Islet of Langerhans (tissue), 1 donor: ENCODE data around the gene GRK2.

Source experiments
- FAIRE-seq: peaks from one replicate; lab custom pipeline; 2011; peaks lifted over from hg19 to GRCh38; lab: Jason Lieb, UNC

GRK2 gene

GRCh38 chr11:67283481-67283963, 17.2 kb downstream of the GRK2 start:
- FAIRE-seq = no peak

- no peak for FAIRE-seq
These were observed 18.7 kb downstream of the GRK2 start for GRCh38 chr11:67284811-67285540.

GRCh38 chr11:67285541-67286498, 19.5 kb downstream of the GRK2 start:
- FAIRE-seq = no peak

- FAIRE-seq = no peak
These were observed 20.5 kb downstream of the GRK2 start for GRCh38 chr11:67286621-67287333.

GRCh38 chr11:67287355-67288197, 21.3 kb downstream of the GRK2 start:
- FAIRE-seq = no peak

GRCh38 chr11:67288198-67288451, 21.9 kb downstream of the GRK2 start:
- FAIRE-seq = no peak

- FAIRE-seq = no peak
These were observed 22.4 kb downstream of the GRK2 start for GRCh38 chr11:67288452-67289225.

- no peak for FAIRE-seq
These were observed 23.0 kb downstream of the GRK2 start, which contains the start of gene ANKRD13D for GRCh38 chr11:67289226-67289650. Gene ANKRD13D (plus strand): TSS chr11:67289303. CDS start chr11:67289461, 158 bp downstream.

- FAIRE-seq = no peak
These were observed 23.6 kb downstream of the GRK2 start for GRCh38 chr11:67289651-67290479.

- no peak for FAIRE-seq
These were observed 24.5 kb downstream of the GRK2 start for GRCh38 chr11:67290801-67291200.

GRCh38 chr11:67291481-67292381, 25.5 kb downstream of the GRK2 start:
- no peak for FAIRE-seq

- no peak for FAIRE-seq
These were observed 26.4 kb downstream of the GRK2 start for GRCh38 chr11:67292671-67293070.

GRCh38 chr11:67293090-67293489, 26.8 kb downstream of the GRK2 start:
- no peak for FAIRE-seq

- FAIRE-seq = no peak
These were observed 29.6 kb downstream of the GRK2 start for GRCh38 chr11:67295846-67296245.

- FAIRE-seq = no peak
These were observed 32.5 kb downstream of the GRK2 start for GRCh38 chr11:67298786-67299185.

GRCh38 chr11:67299471-67300191, 33.4 kb downstream of the GRK2 start:
- FAIRE-seq = no peak

GRCh38 chr11:67300256-67300755, 34.0 kb downstream of the GRK2 start:
- FAIRE-seq = no peak

GRCh38 chr11:67300756-67301312, 34.6 kb downstream of the GRK2 start:
- no peak for FAIRE-seq
